GM21723 (cell line): ENCODE measurements around the gene SPI1.

Experiments used
- ATAC-seq: cut with Tn5 transposase; IDR thresholded peaks from one replicate; pipeline ENCODE4 v1.9.1; 2021; ENCODE audit warnings: mild to moderate bottlenecking, moderate library complexity; ENCODE audit not compliant: unreplicated experiment

Gene SPI1

DNA sequence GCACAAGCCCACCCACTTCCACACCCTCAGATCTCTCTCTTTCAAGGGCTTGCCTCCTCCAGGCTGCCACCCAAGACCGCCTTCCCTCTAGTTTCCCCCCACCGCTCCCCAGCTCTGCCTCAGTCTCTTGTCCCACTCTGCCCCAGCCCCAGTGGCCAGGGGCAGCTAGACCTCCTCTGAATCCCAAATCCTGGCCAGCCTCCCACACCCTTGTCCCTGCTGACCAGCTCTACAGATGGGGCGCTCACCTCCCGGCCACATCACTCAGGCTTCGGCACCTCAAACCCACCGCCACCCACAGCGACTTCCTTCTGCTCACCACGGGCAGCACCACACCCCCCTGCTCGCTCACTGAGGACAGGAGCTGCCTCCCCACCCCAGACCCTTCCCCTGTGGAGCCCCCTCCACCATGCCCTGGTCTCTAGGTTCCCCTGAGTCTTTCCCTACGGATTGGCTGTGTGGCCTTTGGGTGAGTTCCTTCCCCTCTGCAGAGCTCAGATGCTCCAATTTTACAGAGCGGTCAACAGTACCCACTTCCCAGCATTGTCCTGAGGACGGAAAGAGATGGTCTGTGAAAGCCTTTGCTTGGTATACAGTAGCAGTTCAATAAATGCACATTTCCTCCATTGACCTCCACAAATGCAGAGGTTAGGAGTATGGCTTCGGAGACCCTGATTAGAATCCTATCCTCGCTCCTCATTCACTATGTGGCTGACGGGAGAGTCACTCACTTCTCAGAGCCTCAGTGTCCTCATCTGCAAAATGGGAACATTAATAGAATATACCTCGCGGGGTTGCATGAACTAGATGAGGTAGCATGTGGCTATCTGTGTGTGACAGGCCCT, 11.5 kb upstream of the SPI1 start:
- ATAC-seq = no peak

DNA sequence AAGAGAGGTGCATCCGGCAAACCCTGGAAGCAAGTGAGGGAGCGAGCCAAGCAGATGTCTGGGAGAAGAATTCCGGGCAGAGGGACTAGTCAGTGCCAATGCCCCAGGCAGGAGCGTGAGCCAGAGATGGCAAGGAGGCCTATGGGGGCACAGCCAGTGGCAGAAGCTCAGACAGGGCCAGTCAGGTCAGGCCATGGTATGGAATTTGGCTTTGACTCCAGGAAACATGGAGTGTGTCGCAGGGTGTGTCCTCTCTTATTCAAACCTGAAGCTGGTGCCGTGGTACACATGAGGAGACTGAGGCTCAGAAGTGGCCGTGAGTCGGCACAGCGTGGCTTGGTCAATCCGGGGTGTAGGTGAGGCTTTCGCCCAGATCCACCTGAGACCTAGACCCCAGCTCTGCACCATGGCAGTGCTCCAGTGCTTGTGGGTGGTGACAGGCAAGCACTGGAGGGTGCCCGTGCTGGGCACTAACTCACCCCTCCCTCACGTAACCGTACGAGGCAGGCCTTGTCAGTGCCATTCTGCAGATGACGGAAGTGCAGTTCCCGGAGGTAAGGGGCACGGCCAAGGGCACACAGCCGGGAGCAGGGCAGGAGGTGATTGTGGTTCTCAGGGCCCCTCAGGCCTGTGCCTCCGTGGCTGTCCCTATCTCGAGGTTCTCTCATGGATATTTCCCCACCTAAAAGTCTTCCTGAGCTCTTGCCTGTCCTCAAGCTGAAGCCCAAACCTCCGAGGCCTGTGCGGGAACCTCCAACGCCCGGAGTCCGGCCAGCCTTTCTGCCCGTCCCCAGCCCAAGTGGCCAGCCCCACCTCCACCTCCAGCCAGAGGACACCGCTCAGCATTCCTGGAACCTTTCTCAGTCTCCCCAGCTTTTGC, 10.6 kb upstream of the SPI1 start:
- no peak for ATAC-seq

- ATAC-seq = no peak
Observed at GRCh38 chr11:47387944-47388696, 9.8 kb upstream of the SPI1 start.

GRCh38 chr11:47384498-47384897, 6.2 kb upstream of the SPI1 start:
- ATAC-seq = no peak

DNA sequence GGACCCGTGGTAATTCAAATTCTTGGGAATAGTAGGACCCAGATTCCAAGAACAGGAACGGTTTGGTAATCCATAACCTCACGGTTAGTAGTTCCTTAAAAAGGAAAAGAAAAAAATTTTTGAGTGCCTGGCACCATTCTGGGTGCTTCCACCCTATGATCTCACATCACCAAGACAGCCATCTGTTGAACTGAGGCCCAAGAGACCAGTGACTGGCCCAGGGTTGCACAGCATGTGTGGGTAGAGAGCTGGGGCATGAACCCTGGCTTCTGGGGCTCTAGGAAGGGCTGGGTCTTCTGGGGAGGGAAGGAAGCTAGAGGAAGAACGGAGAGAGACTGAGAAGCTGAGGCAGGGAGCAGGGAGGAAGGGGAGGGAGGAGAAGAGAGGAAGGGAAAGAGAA, 4.7 kb upstream of the SPI1 start:
- ATAC-seq = no peak

GRCh38 chr11:47380078-47380477, 1.7 kb upstream of the SPI1 start:
- no peak for ATAC-seq

GRCh38 chr11:47379317-47379716, 970 bp upstream of the SPI1 start:
- ATAC-seq = no peak

DNA sequence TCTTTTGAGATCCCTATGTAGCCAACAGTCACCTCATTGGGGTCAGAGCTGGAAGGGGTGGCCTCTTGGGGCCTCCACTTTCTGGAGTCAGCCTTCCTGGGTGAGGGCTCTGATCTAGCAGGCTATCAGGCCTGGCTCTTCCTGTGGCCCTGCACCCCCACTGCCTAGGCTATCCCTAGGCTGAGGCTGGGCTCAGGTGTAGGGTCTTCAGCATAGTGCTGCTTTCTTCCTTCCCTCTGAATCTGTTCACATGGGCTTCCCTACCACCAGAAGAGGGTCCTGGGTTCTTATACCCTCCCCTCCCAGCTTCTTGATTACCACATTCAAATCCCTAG, 456 bp upstream of the SPI1 start:
- no peak for ATAC-seq

- ATAC-seq = no peak
Observed at GRCh38 chr11:47377571-47378009, 757 bp downstream of the SPI1 start.

- ATAC-seq = peak; percentile 48
Observed at GRCh38 chr11:47376525-47377371, 1.6 kb downstream of the SPI1 start.

DNA sequence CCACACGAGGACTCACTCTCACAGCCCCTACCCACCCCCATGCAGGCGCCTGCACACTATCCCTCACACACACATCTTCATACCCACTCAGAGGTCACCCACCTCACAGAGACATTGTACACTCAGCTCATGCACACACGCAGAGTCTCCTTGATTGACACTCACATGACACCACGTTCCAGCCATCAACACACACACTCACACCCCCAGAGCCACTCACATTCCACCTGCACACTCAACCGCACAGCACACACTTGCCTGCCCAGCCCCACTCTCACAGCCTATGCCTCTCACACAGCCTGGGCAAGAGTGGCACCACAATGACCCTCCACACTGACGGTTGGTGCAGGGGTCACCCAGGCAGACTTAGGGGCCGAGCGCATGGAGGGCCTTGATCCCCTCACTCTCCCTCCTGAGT, 2.2 kb downstream of the SPI1 start:
- no peak for ATAC-seq

- ATAC-seq = no peak
Observed at GRCh38 chr11:47375546-47376085, 2.7 kb downstream of the SPI1 start.

GRCh38 chr11:47375020-47375419, 3.3 kb downstream of the SPI1 start:
- no peak for ATAC-seq

- ATAC-seq = no peak
Observed at GRCh38 chr11:47374720-47375019, 3.7 kb downstream of the SPI1 start.

GRCh38 chr11:47373876-47374719, 4.2 kb downstream of the SPI1 start:
- ATAC-seq = no peak

DNA sequence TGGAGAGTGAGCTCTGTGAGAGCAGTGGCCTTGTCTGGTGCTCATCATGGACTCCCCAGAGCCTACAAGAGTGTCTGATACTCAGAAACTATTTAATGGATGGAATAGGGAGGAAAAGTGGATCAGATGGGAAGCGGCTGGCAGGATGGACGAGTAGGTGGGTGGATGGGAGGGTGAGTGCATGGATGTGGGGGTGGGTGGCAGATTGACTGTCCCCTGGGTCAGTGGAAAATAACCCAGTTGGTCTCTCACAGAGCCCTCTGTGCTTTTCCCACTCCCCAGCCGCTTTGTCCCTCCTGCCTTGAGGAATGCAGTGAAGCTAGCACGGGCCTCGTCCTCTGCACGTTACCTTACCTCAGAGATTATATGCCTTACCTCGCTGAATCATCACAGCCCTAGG, 5.9 kb downstream of the SPI1 start:
- ATAC-seq = no peak

DNA sequence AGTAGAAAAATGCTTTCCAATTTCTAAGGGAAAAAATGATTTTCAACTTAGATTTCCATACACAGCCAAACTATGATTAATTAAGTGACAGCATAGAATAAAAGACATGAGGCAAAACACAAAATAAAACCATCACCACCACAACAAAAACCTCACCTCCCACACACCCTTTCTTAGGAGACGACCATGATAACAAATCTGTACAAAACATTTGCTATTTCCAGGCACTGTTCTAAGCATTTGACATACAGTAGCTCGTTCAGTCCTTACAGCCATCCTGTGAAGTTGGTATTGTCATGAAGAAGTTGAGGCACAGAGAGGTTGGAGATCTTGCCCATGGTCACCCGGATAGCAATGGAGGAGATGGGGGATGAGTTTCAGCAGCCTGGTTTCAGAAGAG, 8.7 kb downstream of the SPI1 start:
- no peak for ATAC-seq

DNA sequence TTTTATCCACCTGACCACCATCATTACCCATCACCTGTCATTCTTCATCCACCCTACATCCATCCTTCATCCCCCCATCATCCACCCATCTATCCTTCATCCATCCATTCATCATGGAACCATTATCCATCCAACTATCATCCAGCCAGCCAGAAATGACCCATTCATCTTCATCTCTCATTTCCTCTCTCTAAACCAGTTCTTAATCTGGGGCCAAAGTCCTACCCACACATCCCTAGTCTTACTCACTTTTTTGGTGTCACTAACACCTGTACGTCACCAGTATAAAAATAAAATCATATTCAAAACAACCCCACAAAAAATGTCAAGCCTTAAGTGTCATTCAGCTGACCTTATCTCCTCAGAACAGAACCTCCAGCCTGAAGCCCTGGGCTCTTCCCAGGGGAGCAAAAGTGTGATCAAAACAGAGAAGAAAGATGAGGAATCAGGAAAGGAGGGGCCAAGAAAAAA, 12.3 kb downstream of the SPI1 start:
- no peak for ATAC-seq

DNA sequence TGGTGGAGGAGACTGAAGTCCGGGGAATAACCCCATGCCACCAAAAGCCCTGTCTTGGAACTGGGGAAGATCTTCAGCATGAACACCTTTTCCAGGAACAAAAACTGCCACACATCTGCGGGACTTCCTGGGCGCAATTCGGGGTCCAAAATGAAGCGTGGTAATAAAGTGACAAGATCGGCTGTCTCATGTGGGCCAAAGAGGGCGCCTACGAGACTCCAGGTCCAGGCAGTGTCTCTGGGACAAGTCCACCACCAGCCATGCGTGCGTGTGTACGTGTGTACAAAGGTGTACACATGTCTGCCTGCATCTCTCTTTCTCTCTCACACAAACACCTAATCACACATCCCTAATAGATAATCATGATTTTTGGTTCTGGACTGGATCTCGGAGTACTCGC, 16.9 kb downstream of the SPI1 start:
- no peak for ATAC-seq
